H54 (cell line): ENCODE data around the gene LIMA1.
"Not testable (repeated sequence)": the region's sequence is repeated elsewhere in the genome, so short reads cannot be mapped to it uniquely, and the experiment has no call there.

Experiments used
- DNase-seq: peaks from one replicate; pipeline ENCODE4 v3.0.0; 2011; ENCODE audit warnings: low spot score, mixed read lengths; ENCODE audit not compliant: insufficient read length
- FAIRE-seq: peaks from 3 replicates; lab custom pipeline; 2011; peaks lifted over from hg19 to GRCh38; lab: Jason Lieb, UNC
- POLR2A ChIP-seq: IDR thresholded peaks from 2 replicates; pipeline ENCODE4 v1.6.1; 2011; ENCODE audit warnings: low read depth, mild to moderate bottlenecking, low read length

LIMA1 gene

GRCh38 chr12:50224026-50224692 lies 59.2 kb downstream of the LIMA1 start:
- FAIRE-seq (peak; percentile 64), DNase-seq (peak; percentile 50)
- TF ChIP-seq POLR2A: no peak

GRCh38 chr12:50222275-50222783 lies 61.0 kb downstream of the LIMA1 start:
- TF ChIP-seq POLR2A: peak; percentile 17; the same call in 1 of the 2 replicates
- DNase-seq (no peak), FAIRE-seq (peak; percentile 86)

GRCh38 chr12:50221228-50222008 lies 61.9 kb downstream of the LIMA1 start:
- TF ChIP-seq POLR2A: no peak
- FAIRE-seq (peak; percentile 48), DNase-seq (no peak)

GRCh38 chr12:50220363-50220995 lies 62.8 kb downstream of the LIMA1 start:
- TF ChIP-seq POLR2A: no peak
- FAIRE-seq (no peak), DNase-seq (no peak)

GRCh38 chr12:50219544-50219943 lies 63.8 kb downstream of the LIMA1 start:
- TF ChIP-seq POLR2A: no peak
- no peak for FAIRE-seq

GRCh38 chr12:50219001-50219400 lies 64.3 kb downstream of the LIMA1 start:
- FAIRE-seq: not testable (repeated sequence)

More at GRCh38 chr12:50219544-50219943, 63.8 kb downstream of the LIMA1 start:
- DNase-seq: no peak

GRCh38 chr12:50218386-50218785 lies 64.9 kb downstream of the LIMA1 start:
- peak; percentile 89 for FAIRE-seq

More at GRCh38 chr12:50219001-50219400, 64.3 kb downstream of the LIMA1 start:
- DNase-seq: not testable (repeated sequence)

GRCh38 chr12:50217202-50217601 lies 66.1 kb downstream of the LIMA1 start:
- FAIRE-seq: no peak
- TF ChIP-seq POLR2A: no peak
- DNase-seq: no peak

More at GRCh38 chr12:50218386-50218785, 64.9 kb downstream of the LIMA1 start:
- TF ChIP-seq POLR2A: no peak
- peak; percentile 45 for DNase-seq

GRCh38 chr12:50215033-50215432 lies 68.3 kb downstream of the LIMA1 start:
- DNase-seq (no peak), FAIRE-seq (no peak)
- no peak for TF ChIP-seq POLR2A

GRCh38 chr12:50214018-50214417 lies 69.3 kb downstream of the LIMA1 start:
- FAIRE-seq: no peak
- no peak for DNase-seq
- no peak for TF ChIP-seq POLR2A

GRCh38 chr12:50213439-50213838 lies 69.9 kb downstream of the LIMA1 start:
- TF ChIP-seq POLR2A: no peak
- FAIRE-seq (no peak), DNase-seq (no peak)

GRCh38 chr12:50212071-50212467 lies 71.3 kb downstream of the LIMA1 start:
- DNase-seq (no peak), FAIRE-seq (no peak)
- no peak for TF ChIP-seq POLR2A

- peak; percentile 27 for FAIRE-seq
- no peak for TF ChIP-seq POLR2A
- DNase-seq: no peak
Observed at GRCh38 chr12:50211392-50212070, 71.8 kb downstream of the LIMA1 start.

GRCh38 chr12:50207424-50207823 lies 75.9 kb downstream of the LIMA1 start:
- DNase-seq: no peak
- FAIRE-seq: no peak
- TF ChIP-seq POLR2A: no peak
